Astrocyte of the cerebellum (primary cell): ENCODE data around the gene IRAK4.

Experiments
- DNase-seq: peaks from one replicate; pipeline ENCODE4 v3.0.0-alpha.2; 2011; ENCODE audit warnings: low read depth
- H3K4me3 ChIP-seq: 2 replicates; pipeline ENCODE4 v1.5.1; 2011; ENCODE audit warnings: mild to moderate bottlenecking, low read depth, low read length, moderate library complexity
- CTCF ChIP-seq: IDR thresholded peaks from 2 replicates; pipeline ENCODE4 v1.5.1; 2012; ENCODE audit warnings: low read length, low read depth, moderate library complexity, mild to moderate bottlenecking; ENCODE audit errors: missing control alignments
- in situ Hi-C: cut with HindIII; loops from 2 replicates; pipeline ENCODE4 v1.10.0; 2017; ENCODE audit warnings: low sequenced_read_pairs

Gene IRAK4

GRCh38 chr12:43758728-43759563, at the start of gene IRAK4, which contains the start of gene PUS7L:
TSS of gene IRAK4 (plus strand) at chr12:43758951. CDS start at chr12:43768112, 9,161 bp downstream.
TSS of gene PUS7L (minus strand) at chr12:43758790. CDS start at chr12:43755245, 3,545 bp downstream.
- peak; percentile 54 for TF ChIP-seq CTCF
- H3K4me3 ChIP-seq, result peak within 1 kb of the TSS; percentile 72
- peak; percentile 94 for DNase-seq
- in situ Hi-C loops, result no loop called here

GRCh38 chr12:43711348-43711747, 47.4 kb upstream of the IRAK4 start:
- H3K4me3 ChIP-seq, result no peak overlapping the region
- DNase-seq, result no peak
- in situ Hi-C loops, result no loop called here
- TF ChIP-seq CTCF, result no peak

- in situ Hi-C loops, result no loop called here
- H3K4me3 ChIP-seq, result no peak overlapping the region
- no peak for DNase-seq
- no peak for TF ChIP-seq CTCF
Observed at GRCh38 chr12:43722621-43723020, 36.1 kb upstream of the IRAK4 start.

- no peak for TF ChIP-seq CTCF
- no peak for DNase-seq
- no peak overlapping the region for H3K4me3 ChIP-seq
- in situ Hi-C loops, result no loop called here
Observed at GRCh38 chr12:43723134-43723533, 35.6 kb upstream of the IRAK4 start.

- no peak overlapping the region for H3K4me3 ChIP-seq
- in situ Hi-C loops, result no loop called here
- TF ChIP-seq CTCF, result no peak
- DNase-seq, result no peak
Observed at GRCh38 chr12:43728117-43728516, 30.6 kb upstream of the IRAK4 start.

GRCh38 chr12:43728698-43729097, 30.1 kb upstream of the IRAK4 start:
- TF ChIP-seq CTCF, result no peak
- in situ Hi-C loops, result no loop called here
- H3K4me3 ChIP-seq, result no peak overlapping the region
- DNase-seq, result no peak
